Measurements from ENCODE around the gene PALMD.

Gene PALMD

GRCh38 chr1:99669376-99669775, 23.5 kb downstream of the PALMD start:
- POLR2A ChIA-PET, result no interaction called here
- CTCF ChIA-PET, result interaction anchor here (1.0 to 1.8 kb wide), 2 partner anchors 14 to 16 kb away, joined by 3 to 5 read pairs; no protein-coding TSS in a partner anchor
- TF ChIP-seq, protein P1, sequence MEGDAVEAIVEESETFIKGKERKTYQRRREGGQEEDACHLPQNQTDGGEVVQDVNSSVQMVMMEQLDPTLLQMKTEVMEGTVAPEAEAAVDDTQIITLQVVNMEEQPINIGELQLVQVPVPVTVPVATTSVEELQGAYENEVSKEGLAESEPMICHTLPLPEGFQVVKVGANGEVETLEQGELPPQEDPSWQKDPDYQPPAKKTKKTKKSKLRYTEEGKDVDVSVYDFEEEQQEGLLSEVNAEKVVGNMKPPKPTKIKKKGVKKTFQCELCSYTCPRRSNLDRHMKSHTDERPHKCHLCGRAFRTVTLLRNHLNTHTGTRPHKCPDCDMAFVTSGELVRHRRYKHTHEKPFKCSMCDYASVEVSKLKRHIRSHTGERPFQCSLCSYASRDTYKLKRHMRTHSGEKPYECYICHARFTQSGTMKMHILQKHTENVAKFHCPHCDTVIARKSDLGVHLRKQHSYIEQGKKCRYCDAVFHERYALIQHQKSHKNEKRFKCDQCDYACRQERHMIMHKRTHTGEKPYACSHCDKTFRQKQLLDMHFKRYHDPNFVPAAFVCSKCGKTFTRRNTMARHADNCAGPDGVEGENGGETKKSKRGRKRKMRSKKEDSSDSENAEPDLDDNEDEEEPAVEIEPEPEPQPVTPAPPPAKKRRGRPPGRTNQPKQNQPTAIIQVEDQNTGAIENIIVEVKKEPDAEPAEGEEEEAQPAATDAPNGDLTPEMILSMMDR (IDR thresholded peaks at IDR 0.05; ENCODE audit: control extremely low read depth, extremely low read depth, low read depth, missing control alignments), result no peak
- DNase-seq (ENCODE audit: extremely low spot score), result no peak

GRCh38 chr1:99669821-99670220, 23.9 kb downstream of the PALMD start:
- ChIA-PET CTCF (interaction anchor here (1.0 to 1.4 kb wide), 2 partner anchors 15 to 24 kb away, joined by 3 read pairs; partner anchors contain the start of gene PALMD), POLR2A (no interaction called here)
- TF ChIP-seq, protein P1 (IDR thresholded peaks at IDR 0.05; ENCODE audit: control extremely low read depth, extremely low read depth, low read depth, missing control alignments), result no peak
- no peak for DNase-seq (ENCODE audit: extremely low spot score)

DNA sequence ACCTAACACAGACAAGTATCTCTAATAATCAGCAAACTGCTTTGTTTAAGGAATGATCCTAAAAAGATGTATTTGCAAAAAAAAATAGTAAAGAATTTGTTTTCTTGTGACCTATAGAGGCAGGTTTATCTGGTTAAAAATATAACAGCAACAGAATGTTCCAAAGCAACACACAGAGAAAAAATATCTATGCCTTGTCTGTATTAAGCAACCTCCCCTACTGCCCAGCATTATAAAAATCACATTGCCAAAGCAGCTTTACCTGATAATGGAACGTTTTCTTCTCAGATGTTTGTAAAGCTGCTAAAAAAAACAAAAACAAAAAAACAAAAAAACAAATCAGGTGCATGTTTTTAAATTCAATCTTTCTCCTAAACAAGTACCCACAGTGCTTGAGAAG, 24.7 kb downstream of the PALMD start:
- CTCF ChIA-PET, result interaction anchor here (0.7 to 1.4 kb wide), 2 partner anchors 15 to 25 kb away, joined by 3 to 4 read pairs; partner anchors contain the start of gene PALMD
- POLR2A ChIA-PET, result no interaction called here
- TF ChIP-seq, protein P1 (IDR thresholded peaks at IDR 0.05; ENCODE audit: control extremely low read depth, extremely low read depth, low read depth, missing control alignments), result no peak
- no peak for DNase-seq (ENCODE audit: extremely low spot score)

DNA sequence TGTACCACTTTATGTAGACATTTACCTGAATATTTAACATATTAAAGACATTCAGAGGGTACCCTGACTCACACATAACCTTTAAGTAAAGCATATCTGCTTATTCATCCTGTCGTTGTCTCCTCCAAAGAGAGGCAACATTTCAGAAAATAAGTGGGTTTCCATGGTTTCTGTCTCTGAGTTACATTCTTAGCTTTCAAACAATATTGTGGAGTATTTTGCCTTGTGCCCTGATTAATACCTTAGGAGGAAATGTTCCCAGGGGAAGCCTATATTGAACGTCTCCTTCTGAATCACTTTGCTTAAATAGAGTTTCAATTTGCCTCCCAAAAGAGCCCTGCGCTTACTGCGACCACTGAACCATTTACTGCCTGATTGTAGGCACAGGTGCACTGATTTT, 26.1 kb downstream of the PALMD start:
- CTCF ChIA-PET, result interaction anchor here (5.2 kb wide), 1 partner anchor 13 kb away, joined by 30 read pairs; no protein-coding TSS in a partner anchor
- POLR2A ChIA-PET, result no interaction called here
- DNase-seq (ENCODE audit: extremely low spot score), result no peak
- TF ChIP-seq, protein P1 (IDR thresholded peaks at IDR 0.05; ENCODE audit: control extremely low read depth, extremely low read depth, low read depth, missing control alignments), result no peak

GRCh38 chr1:99672530-99673213, 26.8 kb downstream of the PALMD start:
- no peak for DNase-seq (ENCODE audit: extremely low spot score)
- TF ChIP-seq, protein P1 (IDR thresholded peaks at IDR 0.05; ENCODE audit: control extremely low read depth, extremely low read depth, low read depth, missing control alignments), result no peak
- ChIA-PET CTCF (interaction anchor here (5.2 kb wide), 1 partner anchor 12 kb away, joined by 30 read pairs; no protein-coding TSS in a partner anchor), POLR2A (no interaction called here)

GRCh38 chr1:99673315-99673714, 27.4 kb downstream of the PALMD start:
- TF ChIP-seq, protein P1 (IDR thresholded peaks at IDR 0.05; ENCODE audit: control extremely low read depth, extremely low read depth, low read depth, missing control alignments), result no peak
- no peak for DNase-seq (ENCODE audit: extremely low spot score)
- ChIA-PET CTCF (interaction anchor here (5.2 kb wide), 1 partner anchor 12 kb away, joined by 30 read pairs; no protein-coding TSS in a partner anchor), POLR2A (no interaction called here)
